IMR-90 (cell line): ENCODE results near the gene GALNT17. TPM values are rescaled to one million over a fixed set of nuclear protein-coding genes. Genes with fewer than 3 reads are reported as not detected.

Experiments
- ATAC-seq: fragments of 200-7000 bp; cut with Tn5 transposase; 2 replicates; pipeline ENCODE4 v1.9.1; 2020; ENCODE audit warnings: low read depth, mild to moderate bottlenecking, moderate library complexity
- BruUV-seq: library from RNA; stranded (reverse); fragments of 400-500 nt; replicated peaks from 2 replicates; lab custom pipeline; 2021; lab: Mats Ljungman, UMichigan
- CTCF ChIA-PET: fragments of 300-600 bp; formaldehyde crosslinking; extraction: SDS; loops from one replicate; lab custom pipeline; 2021; ENCODE audit warnings: antibody characterized with exemption; lab: Yijun Ruan, JAX
- POLR2A ChIA-PET: fragments of 300-600 bp; sonication (Branson Sonifier 250); formaldehyde crosslinking; loops from one replicate; lab custom pipeline; 2022; ENCODE audit warnings: antibody characterized with exemption; ENCODE audit not compliant: unreplicated experiment; lab: Charles Lee
- DNase-seq: peaks from one replicate; pipeline ENCODE4 v3.0.0; 2013
- H2AFZ ChIP-seq: replicated peaks from 2 replicates; pipeline ENCODE3; 2013; ENCODE audit warnings: low read length, mild to moderate bottlenecking; ENCODE audit not compliant: poor library complexity
- H2AK5ac ChIP-seq: 2 replicates; pipeline ENCODE4 v1.6.1; 2013; ENCODE audit warnings: low read depth, low read length, inconsistent platforms
- H2AK9ac ChIP-seq: replicated peaks from 2 replicates; pipeline ENCODE3; 2013; ENCODE audit warnings: mild to moderate bottlenecking, low read depth, low read length, moderate library complexity; ENCODE audit not compliant: poor library complexity
- H2BK120ac ChIP-seq: 2 replicates; pipeline ENCODE4 v1.6.1; 2013; ENCODE audit warnings: low read depth, low read length, inconsistent platforms
- H2BK15ac ChIP-seq: 3 replicates; pipeline ENCODE4 v1.6.1; 2013; ENCODE audit warnings: low read depth, low read length, inconsistent platforms
- H2BK20ac ChIP-seq: 2 replicates; pipeline ENCODE4 v1.6.1; 2013; ENCODE audit warnings: low read depth, mild to moderate bottlenecking, inconsistent platforms, low read length, moderate library complexity
- H2BK5ac ChIP-seq: 2 replicates; pipeline ENCODE4 v1.6.1; 2013; ENCODE audit warnings: mild to moderate bottlenecking, low read depth, low read length, inconsistent platforms; ENCODE audit not compliant: poor library complexity, severe bottlenecking
- H3K14ac ChIP-seq: replicated peaks from 2 replicates; pipeline ENCODE4 v1.6.1; 2013; ENCODE audit warnings: low read depth, low read length, inconsistent platforms
- H3K18ac ChIP-seq: 2 replicates; pipeline ENCODE4 v1.6.1; 2013; ENCODE audit warnings: low read depth, low read length, control low read depth
- H3K23ac ChIP-seq: 2 replicates; pipeline ENCODE4 v1.6.1; 2013; ENCODE audit warnings: low read depth, low read length, inconsistent platforms
- H3K27ac ChIP-seq: 2 replicates; pipeline ENCODE4 v1.5.1; 2013; ENCODE audit warnings: mild to moderate bottlenecking, control low read depth, low read length; ENCODE audit not compliant: insufficient read depth
- H3K27me3 ChIP-seq: 2 replicates; pipeline ENCODE4 v1.6.1; 2013; ENCODE audit warnings: low read length; ENCODE audit not compliant: control insufficient read depth, insufficient read depth
- H3K36me3 ChIP-seq: 2 replicates; pipeline ENCODE4 v1.6.1; 2013; ENCODE audit warnings: low read length, mixed read lengths; ENCODE audit not compliant: control insufficient read depth, insufficient read depth
- H3K4ac ChIP-seq: 2 replicates; pipeline ENCODE4 v1.6.1; 2013; ENCODE audit warnings: low read depth, low read length, inconsistent platforms
- H3K4me1 ChIP-seq: 2 replicates; pipeline ENCODE4 v1.6.1; 2013; ENCODE audit warnings: low read length, mixed read lengths; ENCODE audit not compliant: control insufficient read depth, insufficient read depth
- H3K4me2 ChIP-seq: 2 replicates; pipeline ENCODE4 v1.6.1; 2013; ENCODE audit warnings: low read depth, mild to moderate bottlenecking, control low read depth, low read length, moderate library complexity
- H3K4me3 ChIP-seq: 2 replicates; pipeline ENCODE4 v1.5.1; 2013; ENCODE audit warnings: low read depth, mild to moderate bottlenecking, control low read depth, low read length, moderate library complexity; ENCODE audit not compliant: insufficient read depth
- H3K56ac ChIP-seq: 2 replicates; pipeline ENCODE4 v1.6.1; 2013; ENCODE audit warnings: low read length, inconsistent platforms; ENCODE audit not compliant: insufficient read depth; ENCODE audit errors: extremely low read depth
- H3K79me1 ChIP-seq, 2 experiments: 2 replicates each; pipeline ENCODE4 v1.6.1; 2013; ENCODE audit warnings: low read length in 2 of 2, inconsistent platforms in 1 of 2, low read depth in 1 of 2
- H3K9ac ChIP-seq: 2 replicates; pipeline ENCODE4 v1.6.1; 2013; ENCODE audit warnings: low read depth, low read length, control low read depth
- H3K9me1 ChIP-seq: 2 replicates; pipeline ENCODE4 v1.6.1; 2013; ENCODE audit warnings: low read length, inconsistent platforms; ENCODE audit not compliant: insufficient read depth
- H3K9me3 ChIP-seq: 2 replicates; pipeline ENCODE4 v1.6.1; 2013; ENCODE audit warnings: low read length; ENCODE audit not compliant: control insufficient read depth, insufficient read depth
- H4K20me1 ChIP-seq: 2 replicates; pipeline ENCODE4 v1.6.1; 2013; ENCODE audit warnings: low read length, inconsistent platforms; ENCODE audit not compliant: insufficient read depth
- H4K5ac ChIP-seq: 2 replicates; pipeline ENCODE4 v1.6.1; 2013; ENCODE audit warnings: mild to moderate bottlenecking, low read depth, low read length, control low read depth
- H4K8ac ChIP-seq, 2 experiments: 2 replicates each; pipeline ENCODE4 v1.6.1; 2013; ENCODE audit warnings: low read depth in 2 of 2, low read length in 2 of 2, control low read depth in 1 of 2, inconsistent platforms in 1 of 2
- H4K91ac ChIP-seq: 2 replicates; pipeline ENCODE4 v1.6.1; 2013; ENCODE audit warnings: low read depth, low read length, inconsistent platforms; ENCODE audit not compliant: insufficient read depth
- BHLHE40 ChIP-seq: fragments of 150-350 bp; IDR thresholded peaks from 2 replicates; pipeline ENCODE4 v1.6.1; 2016; ENCODE audit warnings: mild to moderate bottlenecking, low read depth, low read length
- CEBPB ChIP-seq: IDR thresholded peaks from 2 replicates; pipeline ENCODE4 v1.6.1; 2012; ENCODE audit warnings: low read depth, low read length, improper control_type of control experiment
- CHD1 ChIP-seq: IDR thresholded peaks from 2 replicates; pipeline ENCODE4 v1.6.1; 2012; ENCODE audit warnings: low read depth, low read length, improper control_type of control experiment
- CTCF ChIP-seq: conservative IDR thresholded peaks from 2 replicates; pipeline ENCODE4 v1.5.1; 2012; ENCODE audit warnings: mild to moderate bottlenecking, low read depth, low read length, improper control_type of control experiment
- ELK1 ChIP-seq: fragments of 150-350 bp; IDR thresholded peaks from 2 replicates; pipeline ENCODE4 v1.6.1; 2016; ENCODE audit warnings: low read depth, mild to moderate bottlenecking, low read length, moderate library complexity, borderline replicate concordance
- FOS ChIP-seq: fragments of 150-350 bp; IDR thresholded peaks from 2 replicates; pipeline ENCODE4 v1.6.1; 2016; ENCODE audit warnings: low read depth, low read length
- MAFK ChIP-seq: IDR thresholded peaks from 2 replicates; pipeline ENCODE4 v1.6.1; 2012; ENCODE audit warnings: low read depth, low read length, improper control_type of control experiment
- MAZ ChIP-seq: IDR thresholded peaks from 2 replicates; pipeline ENCODE4 v1.6.1; 2012; ENCODE audit warnings: low read depth, mild to moderate bottlenecking, low read length, improper control_type of control experiment, moderate library complexity, borderline replicate concordance
- MXI1 ChIP-seq: IDR thresholded peaks from 2 replicates; pipeline ENCODE4 v1.6.1; 2012; ENCODE audit warnings: low read depth, mild to moderate bottlenecking, low read length, moderate library complexity, borderline replicate concordance
- NFE2L2 ChIP-seq: fragments of 150-350 bp; IDR thresholded peaks from 2 replicates; pipeline ENCODE4 v1.6.1; 2016; ENCODE audit warnings: low read depth, mild to moderate bottlenecking, low read length
- POLR2A ChIP-seq: IDR thresholded peaks from 2 replicates; pipeline ENCODE4 v1.6.1; 2012; ENCODE audit warnings: mild to moderate bottlenecking, low read depth, low read length
- RAD21 ChIP-seq: IDR thresholded peaks from 2 replicates; pipeline ENCODE4 v1.6.1; 2012; ENCODE audit warnings: low read length, improper control_type of control experiment
- RCOR1 ChIP-seq: IDR thresholded peaks from 2 replicates; pipeline ENCODE4 v1.6.1; 2012; ENCODE audit warnings: mild to moderate bottlenecking, low read length, improper control_type of control experiment; ENCODE audit not compliant: insufficient replicate concordance
- RFX5 ChIP-seq: IDR thresholded peaks from 2 replicates; pipeline ENCODE4 v1.8.0; 2012; ENCODE audit warnings: low read depth, mild to moderate bottlenecking, low read length, moderate library complexity
- SMC3 ChIP-seq: fragments of 150-350 bp; IDR thresholded peaks from 2 replicates; pipeline ENCODE4 v1.6.1; 2016; ENCODE audit warnings: low read depth, mild to moderate bottlenecking, antibody characterized with exemption, low read length, moderate library complexity
- WGBS, 2 experiments: methylation state at CpG; one replicate each; pipeline versions ENCODE4 v1.1.5 to v1.1.7; 2013; ENCODE audit warnings: missing lambda C conversion rate in 2 of 2; ENCODE audit not compliant: insufficient read length in 1 of 2; ENCODE audit errors: extremely low coverage in 2 of 2; 5-methylcytosine and 5-hydroxymethylcytosine counted together
- dilution Hi-C: fragments of 300-500 bp; cut with HindIII; formaldehyde crosslinking; loops from one replicate; pipeline ENCODE4 v1.14.3; 2018; ENCODE audit warnings: low sequenced_read_pairs; ENCODE audit not compliant: unreplicated experiment
- in situ Hi-C: fragments of 300-500 bp; cut with MboI; formaldehyde crosslinking; loops from 3 replicates; pipeline ENCODE4 v1.14.3; 2019; ENCODE audit warnings: low sequenced_read_pairs, inconsistent platforms, mixed read lengths
- intact Hi-C: fragments of 100-400 bp; cut with micrococcal nuclease; formaldehyde crosslinking; loops from 2 replicates; pipeline ENCODE4 v1.10.0; 2022
- polyA plus RNA-seq, 3 experiments: library from polyadenylated mRNA; depleted of rRNA; stranded (reverse); fragments of >200 nt; gene quantifications; 2 replicates each; pipeline ENCODE4 v1.2.3, GENCODE V29; 2012; ENCODE audit warnings: low replicate concordance in 1 of 3
- total RNA-seq: library from RNA; depleted of rRNA; stranded (reverse); fragments of >200 nt; gene quantifications from 2 replicates; pipeline ENCODE4 v1.2.3, GENCODE V29; 2012
- TF ChIP-seq, protein P1 (sequence below): fragments of 150-350 bp; IDR thresholded peaks from 2 replicates; pipeline ENCODE4 v1.6.1; 2017; ENCODE audit warnings: mild to moderate bottlenecking, antibody characterized with exemption, low read length, low read depth

The GALNT17 gene
- total and polyA plus RNA-seq, 2 of the 4 experiments (the other 2 are of a cell fraction) = not detected

DNA sequence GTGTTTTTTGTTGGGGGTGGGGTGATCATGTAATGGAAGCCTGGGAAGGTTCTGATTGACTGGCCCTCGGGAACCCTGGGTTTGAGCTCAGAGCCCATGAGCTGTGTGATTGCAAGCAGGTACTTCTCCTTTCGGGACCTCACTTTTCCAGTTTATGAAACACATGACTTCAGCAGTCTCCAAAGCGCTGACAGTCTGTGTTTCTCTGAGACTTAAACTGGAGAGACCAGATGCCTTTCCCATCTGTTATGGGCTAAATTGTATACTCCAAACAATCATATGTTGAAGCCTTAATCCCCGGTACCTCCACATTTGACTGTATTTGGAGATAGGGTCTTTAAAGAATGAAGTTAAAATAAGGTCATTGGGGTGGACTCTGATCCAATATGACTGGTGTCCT, 493.6 kb downstream of the GALNT17 start:
- Histone ChIP-seq H2AK5ac (no peak overlapping the region), H2BK5ac (no peak overlapping the region), H3K9ac (no peak overlapping the region), H4K8ac (no peak overlapping the region), H2BK120ac (no peak overlapping the region), H3K4me2 (no peak overlapping the region), H2BK20ac (no peak overlapping the region), H3K79me1 (no peaks in the 10 kb centered on the region), H3K56ac (no peak overlapping the region), H3K23ac (no peak overlapping the region), H4K91ac (no peak overlapping the region), H4K20me1 (no peaks in the 10 kb centered on the region), H2AK9ac (no peak overlapping the region), H3K9me1 (no peaks in the 10 kb centered on the region), H3K4me1 (no peaks in the 10 kb centered on the region), H3K9me3 (peaks cover 18% of the 10 kb centered on the region), H3K4ac (no peak overlapping the region), H3K27ac (no peak overlapping the region), H3K14ac (no peak overlapping the region), H4K5ac (no peak overlapping the region), H3K4me3 (no peak overlapping the region), H3K18ac (no peak overlapping the region), H2BK15ac (no peak overlapping the region), H3K36me3 (no peaks in the 10 kb centered on the region), H3K27me3 (no peaks in the 10 kb centered on the region), H2AFZ (no peak overlapping the region)
- TF ChIP-seq RFX5 = no peak
- no peak for TF ChIP-seq NFE2L2
- no peak for TF ChIP-seq RAD21
- TF ChIP-seq BHLHE40 = no peak
- no peak for TF ChIP-seq MAZ
- no peak for TF ChIP-seq POLR2A
- TF ChIP-seq CHD1 = no peak
- TF ChIP-seq MAFK = no peak
- no peak for TF ChIP-seq MXI1
- no peak for TF ChIP-seq ELK1
- TF ChIP-seq FOS = no peak
- TF ChIP-seq RCOR1 = no peak
- TF ChIP-seq CTCF = no peak
- no peak for TF ChIP-seq CEBPB
- no peak for TF ChIP-seq SMC3
- TF ChIP-seq, protein P1, sequence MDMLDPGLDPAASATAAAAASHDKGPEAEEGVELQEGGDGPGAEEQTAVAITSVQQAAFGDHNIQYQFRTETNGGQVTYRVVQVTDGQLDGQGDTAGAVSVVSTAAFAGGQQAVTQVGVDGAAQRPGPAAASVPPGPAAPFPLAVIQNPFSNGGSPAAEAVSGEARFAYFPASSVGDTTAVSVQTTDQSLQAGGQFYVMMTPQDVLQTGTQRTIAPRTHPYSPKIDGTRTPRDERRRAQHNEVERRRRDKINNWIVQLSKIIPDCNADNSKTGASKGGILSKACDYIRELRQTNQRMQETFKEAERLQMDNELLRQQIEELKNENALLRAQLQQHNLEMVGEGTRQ = no peak
- ChIA-PET CTCF (no interaction called here), POLR2A (no interaction called here)
- BruUV-seq = no TSS peak
- ATAC-seq (no peak), DNase-seq (no peak)
- intact Hi-C loops (no loop called here), in situ Hi-C loops (no loop called here), dilution Hi-C loops (no loop called here)
- WGBS, 2 experiments = no CpG with 5 or more reads among the region's 4 CpGs
